SU-DHL-6 (cell line): ENCODE results near the gene ERC1.

Source experiments
- EZH2phosphoT487 ChIP-seq: fragments of 200-600 bp; sonication (generic), shearing (Covaris generic); conservative IDR thresholded peaks from 2 replicates; pipeline ENCODE4 v1.6.1; 2018; ENCODE audit warnings: mild to moderate bottlenecking, antibody characterized with exemption, low read length, moderate library complexity, mixed read lengths
- TF ChIP-seq, protein P1 (sequence below): fragments of 200-600 bp; sonication (generic); IDR thresholded peaks from one replicate; pipeline ENCODE4 v1.5.1; 2017; ENCODE audit warnings: antibody characterized with exemption, mild to moderate bottlenecking, low read length, moderate library complexity; ENCODE audit not compliant: insufficient read depth, poor library complexity, severe bottlenecking

DNA sequence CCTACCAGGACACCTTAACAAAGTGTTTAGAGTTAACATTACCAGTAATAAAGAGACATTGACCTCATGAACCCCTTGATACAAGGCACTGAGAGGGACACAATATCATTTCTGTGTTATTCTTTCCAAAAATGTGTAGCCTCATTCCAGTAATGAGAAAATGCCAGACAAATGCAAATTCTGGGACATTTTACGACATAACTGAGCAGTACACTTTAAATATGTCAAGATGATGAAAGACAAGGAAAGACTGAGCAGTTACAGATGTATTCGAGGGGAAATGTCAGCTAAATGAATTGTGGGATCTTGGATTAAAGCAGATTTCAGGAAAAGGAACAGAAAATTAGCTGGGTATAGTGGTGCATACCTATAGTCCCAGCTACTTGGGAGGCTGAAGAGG lies 255.6 kb downstream of the ERC1 start:
- TF ChIP-seq, protein P1, sequence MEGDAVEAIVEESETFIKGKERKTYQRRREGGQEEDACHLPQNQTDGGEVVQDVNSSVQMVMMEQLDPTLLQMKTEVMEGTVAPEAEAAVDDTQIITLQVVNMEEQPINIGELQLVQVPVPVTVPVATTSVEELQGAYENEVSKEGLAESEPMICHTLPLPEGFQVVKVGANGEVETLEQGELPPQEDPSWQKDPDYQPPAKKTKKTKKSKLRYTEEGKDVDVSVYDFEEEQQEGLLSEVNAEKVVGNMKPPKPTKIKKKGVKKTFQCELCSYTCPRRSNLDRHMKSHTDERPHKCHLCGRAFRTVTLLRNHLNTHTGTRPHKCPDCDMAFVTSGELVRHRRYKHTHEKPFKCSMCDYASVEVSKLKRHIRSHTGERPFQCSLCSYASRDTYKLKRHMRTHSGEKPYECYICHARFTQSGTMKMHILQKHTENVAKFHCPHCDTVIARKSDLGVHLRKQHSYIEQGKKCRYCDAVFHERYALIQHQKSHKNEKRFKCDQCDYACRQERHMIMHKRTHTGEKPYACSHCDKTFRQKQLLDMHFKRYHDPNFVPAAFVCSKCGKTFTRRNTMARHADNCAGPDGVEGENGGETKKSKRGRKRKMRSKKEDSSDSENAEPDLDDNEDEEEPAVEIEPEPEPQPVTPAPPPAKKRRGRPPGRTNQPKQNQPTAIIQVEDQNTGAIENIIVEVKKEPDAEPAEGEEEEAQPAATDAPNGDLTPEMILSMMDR = no peak
- TF ChIP-seq EZH2phosphoT487 = no peak
